ENCODE results near the gene ZC2HC1C.

GRCh38 chr14:75060420-75060819 lies 9.0 kb upstream of the ZC2HC1C start:
- no peak for TF ChIP-seq CTCF (IDR thresholded peaks at IDR 0.05)
- TF ChIP-seq EZH2 (IDR thresholded peaks at IDR 0.05; ENCODE audit: borderline replicate concordance, insufficient read depth, low read depth, low read length, poor library complexity, severe bottlenecking): no peak
